Activated CD8-positive, alpha-beta T cell treated with anti-CD3 and anti-CD28 coated beads for 36 hours (primary cell): ENCODE results near the gene AGPAT3. TPM values are rescaled to one million over a fixed set of nuclear protein-coding genes. Genes with fewer than 3 reads are reported as not detected.

Experiments used
- ATAC-seq: fragments of 200-7000 bp; cut with Tn5 transposase; one replicate; pipeline ENCODE4 v1.10.0; 2021; ENCODE audit warnings: mild to moderate bottlenecking, moderate library complexity
- CTCF ChIA-PET: fragments of 350-600 bp; sonication (Branson Sonifier 250); formaldehyde crosslinking; loops from one replicate; lab custom pipeline; 2021; ENCODE audit warnings: antibody characterized with exemption; lab: Charles Lee
- POLR2A ChIA-PET: fragments of 350-600 bp; sonication (Branson Sonifier 250); formaldehyde crosslinking; loops from one replicate; lab custom pipeline; 2021; ENCODE audit warnings: antibody characterized with exemption; lab: Charles Lee
- DNase-seq: peaks from one replicate; pipeline ENCODE4 v3.0.0-alpha.2; 2020
- H3K27ac Mint-ChIP-seq: one replicate; pipeline ENCODE4 v1.8.0; 2021; ENCODE audit warnings: mild to moderate bottlenecking, mixed read lengths
- H3K27me3 Mint-ChIP-seq: one replicate; pipeline ENCODE4 v1.8.0; 2021; ENCODE audit warnings: mixed read lengths
- H3K36me3 Mint-ChIP-seq: one replicate; pipeline ENCODE4 v1.8.0; 2021; ENCODE audit warnings: low read depth, mixed read lengths
- H3K4me1 Mint-ChIP-seq: one replicate; pipeline ENCODE4 v1.8.0; 2021; ENCODE audit warnings: low read depth, mixed read lengths
- H3K4me3 Mint-ChIP-seq: one replicate; pipeline ENCODE4 v1.8.0; 2021; ENCODE audit warnings: mild to moderate bottlenecking, moderate library complexity, mixed read lengths
- H3K9me3 Mint-ChIP-seq: one replicate; pipeline ENCODE4 v1.8.0; 2021; ENCODE audit warnings: mixed read lengths
- intact Hi-C: fragments of 100-400 bp; cut with micrococcal nuclease; formaldehyde crosslinking; loops from one replicate; pipeline ENCODE4 v1.10.0; 2022
- total RNA-seq, 2 experiments: library from RNA; stranded (reverse); gene quantifications; one replicate each; pipeline ENCODE4 v1.2.3, GENCODE V29; 2021
- TF ChIP-seq, protein P1 (sequence below): fragments of 200-600 bp; IDR thresholded peaks from one replicate; pipeline ENCODE4 v1.8.0; 2022; ENCODE audit warnings: antibody characterized with exemption, mild to moderate bottlenecking

Gene AGPAT3
- total RNA-seq, 2 experiments from 2014 or later: 59.3 to 62.2 TPM

DNA sequence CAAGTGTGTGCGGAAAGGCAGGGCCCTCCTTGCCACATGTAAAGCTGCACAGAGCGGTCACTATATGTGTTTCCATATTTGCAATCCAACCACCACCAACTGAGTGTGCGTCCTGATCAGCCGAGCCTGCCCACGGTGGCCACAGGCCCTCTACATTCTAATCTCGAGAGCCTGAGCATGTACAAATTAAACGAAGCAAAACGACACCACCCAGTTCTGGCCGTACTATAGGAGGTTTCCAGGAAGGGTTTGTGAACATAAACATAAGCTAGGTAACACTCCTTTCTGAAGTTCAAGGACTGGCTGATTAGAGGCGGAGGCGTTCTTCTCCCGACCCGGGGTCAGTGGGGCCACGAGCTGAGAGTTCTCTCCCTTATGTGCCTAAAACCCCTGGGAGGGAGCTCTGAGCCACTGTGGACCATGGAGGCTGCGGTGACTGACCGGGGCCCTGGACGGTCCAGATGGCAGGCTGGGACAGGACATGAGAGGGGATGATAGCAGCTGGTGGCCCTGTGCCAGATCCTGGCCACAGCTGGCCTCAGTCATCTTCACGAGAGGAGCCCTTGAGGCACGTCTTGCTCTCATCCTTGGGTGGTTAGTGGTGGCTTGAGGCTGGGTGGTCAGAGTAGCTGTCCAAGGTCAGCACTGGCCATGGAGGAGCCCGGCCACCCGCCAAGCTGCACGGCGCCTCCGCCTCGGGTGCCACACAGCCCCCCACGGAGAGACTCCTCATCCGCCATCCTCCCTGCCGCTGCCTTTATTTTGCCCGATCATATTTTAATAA, 108.0 kb downstream of the AGPAT3 start:
- no peaks in the 10 kb centered on the region for H3K27me3 Mint-ChIP-seq
- no peak overlapping the region for H3K27ac Mint-ChIP-seq
- intact Hi-C loops: no loop called here
- no peak for ATAC-seq
- H3K9me3 Mint-ChIP-seq: no peaks in the 10 kb centered on the region
- peaks cover 6% of the 10 kb centered on the region for H3K4me1 Mint-ChIP-seq
- H3K36me3 Mint-ChIP-seq: no peaks in the 10 kb centered on the region
- POLR2A ChIA-PET: no interaction called here
- no peak for DNase-seq
- TF ChIP-seq, protein P1, sequence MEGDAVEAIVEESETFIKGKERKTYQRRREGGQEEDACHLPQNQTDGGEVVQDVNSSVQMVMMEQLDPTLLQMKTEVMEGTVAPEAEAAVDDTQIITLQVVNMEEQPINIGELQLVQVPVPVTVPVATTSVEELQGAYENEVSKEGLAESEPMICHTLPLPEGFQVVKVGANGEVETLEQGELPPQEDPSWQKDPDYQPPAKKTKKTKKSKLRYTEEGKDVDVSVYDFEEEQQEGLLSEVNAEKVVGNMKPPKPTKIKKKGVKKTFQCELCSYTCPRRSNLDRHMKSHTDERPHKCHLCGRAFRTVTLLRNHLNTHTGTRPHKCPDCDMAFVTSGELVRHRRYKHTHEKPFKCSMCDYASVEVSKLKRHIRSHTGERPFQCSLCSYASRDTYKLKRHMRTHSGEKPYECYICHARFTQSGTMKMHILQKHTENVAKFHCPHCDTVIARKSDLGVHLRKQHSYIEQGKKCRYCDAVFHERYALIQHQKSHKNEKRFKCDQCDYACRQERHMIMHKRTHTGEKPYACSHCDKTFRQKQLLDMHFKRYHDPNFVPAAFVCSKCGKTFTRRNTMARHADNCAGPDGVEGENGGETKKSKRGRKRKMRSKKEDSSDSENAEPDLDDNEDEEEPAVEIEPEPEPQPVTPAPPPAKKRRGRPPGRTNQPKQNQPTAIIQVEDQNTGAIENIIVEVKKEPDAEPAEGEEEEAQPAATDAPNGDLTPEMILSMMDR: no peak
- CTCF ChIA-PET: interaction anchor here (1.1 to 1.3 kb wide), 2 partner anchors 34 to 161 kb away, joined by 3 to 7 read pairs; no protein-coding TSS in a partner anchor
- no peak overlapping the region for H3K4me3 Mint-ChIP-seq

DNA sequence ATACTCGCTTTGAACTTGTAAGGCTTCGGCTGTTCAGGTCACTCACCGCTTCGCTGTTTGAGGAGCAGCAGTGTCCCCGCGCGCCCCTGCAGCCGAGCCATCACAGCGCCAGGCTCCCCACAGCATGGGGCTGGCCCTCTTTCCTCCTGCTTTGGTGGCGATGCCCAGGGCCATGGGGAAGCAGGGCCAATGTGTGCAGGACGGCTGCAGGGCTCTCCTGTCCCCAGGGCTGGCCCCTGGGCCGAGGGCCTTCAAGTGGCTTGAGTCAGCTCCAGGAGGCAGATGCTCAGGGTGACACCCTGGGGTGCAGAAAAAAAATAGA, 108.6 kb downstream of the AGPAT3 start:
- intact Hi-C loops: no loop called here
- CTCF ChIA-PET: interaction anchor here (1.1 to 1.3 kb wide), 2 partner anchors 35 to 162 kb away, joined by 3 to 7 read pairs; no protein-coding TSS in a partner anchor

DNA sequence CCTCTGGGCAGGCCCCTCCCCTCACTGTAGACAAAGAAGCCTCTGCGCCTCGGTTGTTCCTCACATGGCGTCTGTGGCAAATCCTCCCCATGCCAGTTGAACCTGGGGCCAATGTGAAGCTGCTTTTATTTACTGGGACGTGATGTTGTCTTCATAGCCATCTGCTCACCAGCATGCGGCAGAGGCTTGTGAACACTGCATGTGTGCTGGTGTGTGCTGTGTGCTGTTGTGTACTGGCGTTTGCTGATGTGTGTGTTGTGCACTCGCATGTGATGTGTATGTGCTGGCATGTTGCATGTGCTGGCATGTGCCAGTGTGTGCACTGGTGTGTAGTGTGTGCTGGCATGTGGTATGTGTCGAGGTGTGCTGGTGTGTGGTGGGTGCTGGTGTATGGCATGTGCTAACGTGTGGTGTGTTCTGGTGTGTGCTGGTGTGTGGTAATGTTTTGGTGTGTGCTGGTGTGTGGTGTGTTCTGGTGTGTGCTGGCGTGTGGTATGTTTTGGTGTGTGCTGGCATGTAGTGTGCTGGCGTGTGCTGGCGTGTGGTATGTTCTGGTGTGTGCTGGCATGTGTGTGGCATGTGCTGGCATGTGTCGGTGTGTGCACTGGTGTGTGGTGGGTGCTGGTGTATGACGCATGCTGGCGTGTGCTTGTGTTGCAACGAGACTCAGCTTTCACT, 109.9 kb downstream of the AGPAT3 start:
- no peaks in the 10 kb centered on the region for H3K27me3 Mint-ChIP-seq
- TF ChIP-seq, protein P1: no peak
- POLR2A ChIA-PET: interaction anchor here (0.8 to 0.9 kb wide), 3 partner anchors 12 to 164 kb away, joined by 3 to 4 read pairs (median 4); no protein-coding TSS in a partner anchor
- H3K27ac Mint-ChIP-seq: no peak overlapping the region
- no peaks in the 10 kb centered on the region for H3K9me3 Mint-ChIP-seq
- H3K4me3 Mint-ChIP-seq: no peak overlapping the region
- no peak for DNase-seq
- no peaks in the 10 kb centered on the region for H3K36me3 Mint-ChIP-seq
- CTCF ChIA-PET: interaction anchor here (0.5 to 2.6 kb wide), 32 partner anchors 10 to 324 kb away, joined by 3 to 25 read pairs (median 5); no protein-coding TSS in a partner anchor
- peak; percentile 9 for ATAC-seq
- intact Hi-C loops: no loop called here
- H3K4me1 Mint-ChIP-seq: peaks cover 6% of the 10 kb centered on the region

More for the DNA sequence above, 108.6 kb downstream of the AGPAT3 start:
- POLR2A ChIA-PET: no interaction called here
- H3K9me3 Mint-ChIP-seq: no peaks in the 10 kb centered on the region
- H3K27me3 Mint-ChIP-seq: no peaks in the 10 kb centered on the region
- no peak for ATAC-seq
- no peak for DNase-seq
- no peak overlapping the region for H3K27ac Mint-ChIP-seq
- no peak overlapping the region for H3K4me3 Mint-ChIP-seq
- TF ChIP-seq, protein P1: no peak
- no peaks in the 10 kb centered on the region for H3K36me3 Mint-ChIP-seq
- peaks cover 6% of the 10 kb centered on the region for H3K4me1 Mint-ChIP-seq

DNA sequence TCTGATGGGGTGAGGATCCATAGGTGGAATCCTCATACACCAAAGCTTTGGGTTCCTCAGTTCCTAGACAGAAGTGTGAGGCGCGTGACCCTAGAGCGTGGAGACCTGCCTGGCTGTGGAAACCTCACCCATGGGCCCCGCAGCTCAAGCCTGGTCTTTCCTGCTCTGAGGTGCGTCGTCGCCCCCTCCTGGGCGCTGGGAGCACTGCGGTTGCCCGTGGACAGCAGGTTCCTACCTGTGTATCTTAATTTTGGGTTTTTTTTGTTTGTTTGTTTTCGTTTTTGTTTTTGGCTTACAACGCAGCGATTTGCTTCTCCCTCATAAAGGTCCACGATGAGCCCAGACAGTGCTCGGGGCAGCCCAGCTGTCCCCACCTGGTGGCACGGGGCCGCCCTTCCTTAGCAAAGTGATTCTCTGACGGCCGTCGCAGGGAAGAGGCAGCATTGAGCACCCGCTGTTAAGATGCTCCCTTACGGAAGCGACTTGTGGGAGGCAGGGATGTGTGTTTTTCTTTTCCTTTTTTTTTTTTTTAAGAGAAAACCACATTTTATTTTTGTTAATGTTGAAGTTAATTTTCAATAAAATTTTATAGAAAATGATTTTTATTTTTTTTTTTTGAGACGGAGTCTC, 110.6 kb downstream of the AGPAT3 start:
- ChIA-PET POLR2A (interaction anchor here (0.8 to 0.9 kb wide), 3 partner anchors 13 to 165 kb away, joined by 3 to 4 read pairs (median 4); no protein-coding TSS in a partner anchor), CTCF (interaction anchor here (0.5 to 2.6 kb wide), 33 partner anchors 9 to 323 kb away, joined by 3 to 25 read pairs (median 5); no protein-coding TSS in a partner anchor)
- Mint-ChIP-seq H3K4me1 (peaks cover 6% of the 10 kb centered on the region), H3K4me3 (no peak overlapping the region), H3K27me3 (no peaks in the 10 kb centered on the region), H3K9me3 (no peaks in the 10 kb centered on the region), H3K36me3 (no peaks in the 10 kb centered on the region), H3K27ac (no peak overlapping the region)
- DNase-seq: peak; percentile 91
- TF ChIP-seq, protein P1: peak; percentile 90
- ATAC-seq: peak; percentile 98
- intact Hi-C loops: no loop called here
